K562 (cell line): ENCODE results near the gene NME7. TPM values are rescaled to one million over a fixed set of nuclear protein-coding genes. Genes with fewer than 3 reads are reported as not detected.

Experiments
- ARID1B ChIP-seq: fragments of 450-650 bp; IDR thresholded peaks from 2 replicates; pipeline ENCODE4 v1.6.1; 2016; ENCODE audit warnings: antibody characterized with exemption, mild to moderate bottlenecking, inconsistent platforms
- ATF3 ChIP-seq, 2 experiments: fragments of 450-650 bp in 1 of 2; sonication (generic) in 1 of 2; formaldehyde crosslinking in 1 of 2; IDR thresholded peaks in 1 of 2; conservative IDR thresholded peaks in 1 of 2; 2 replicates each; pipeline versions ENCODE4 v1.6.1 to v1.8.1; 2016 to 2023; ENCODE audit warnings: mild to moderate bottlenecking in 2 of 2, moderate library complexity in 2 of 2, inconsistent platforms in 1 of 2, missing genetic modification reagents in 1 of 2
- DACH1 ChIP-seq: fragments of 450-650 bp; IDR thresholded peaks from 2 replicates; pipeline ENCODE4 v1.6.1; 2018; ENCODE audit not compliant: partially characterized antibody
- EZH2 ChIP-seq: IDR thresholded peaks from 2 replicates; pipeline ENCODE4 v1.6.1; 2012; ENCODE audit warnings: low read depth, mild to moderate bottlenecking, inconsistent platforms, low read length, borderline replicate concordance
- GATAD2B ChIP-seq: fragments of 450-650 bp; IDR thresholded peaks from 2 replicates; pipeline ENCODE4 v1.6.1; 2017; ENCODE audit warnings: mild to moderate bottlenecking, borderline replicate concordance
- JUND ChIP-seq, 2 experiments: IDR thresholded peaks; 2 replicates in 1 of 2; 3 replicates in 1 of 2; pipeline ENCODE4 v1.6.1; 2011; ENCODE audit warnings: borderline replicate concordance in 2 of 2, low read depth in 2 of 2, low read length in 2 of 2, improper control_type of control experiment in 1 of 2, missing biosample characterization in 1 of 2, missing genetic modification characterization in 1 of 2, missing genetic modification reagents in 1 of 2
- MYBL2 ChIP-seq, 2 experiments: fragments of 450-650 bp in 1 of 2; sonication (generic) in 1 of 2; formaldehyde crosslinking in 1 of 2; IDR thresholded peaks; 2 replicates each; pipeline versions ENCODE4 v1.6.1 to v1.8.1; 2017 to 2022; ENCODE audit warnings: borderline replicate concordance in 1 of 2, inconsistent platforms in 1 of 2, low read depth in 1 of 2, mild to moderate bottlenecking in 1 of 2, missing genetic modification reagents in 1 of 2, moderate library complexity in 1 of 2
- MYC ChIP-seq, 2 experiments: fragments of 250-450 bp in 1 of 2; sonication (Bioruptor Pico) in 1 of 2; IDR thresholded peaks; 2 replicates each; pipeline versions ENCODE4 v1.5.1 to v1.6.1; 2012 to 2021; ENCODE audit warnings: low read depth in 2 of 2, borderline replicate concordance in 1 of 2, improper control_type of control experiment in 1 of 2, low read length in 1 of 2, mild to moderate bottlenecking in 1 of 2, moderate library complexity in 1 of 2
- PML ChIP-seq: IDR thresholded peaks from 2 replicates; pipeline ENCODE4 v1.6.1; 2012; ENCODE audit warnings: low read length, inconsistent platforms
- SMAD1 ChIP-seq: fragments of 150-350 bp; IDR thresholded peaks from 2 replicates; pipeline ENCODE4 v1.6.1; 2014; ENCODE audit warnings: low read length, low read depth; ENCODE audit not compliant: partially characterized antibody
- SMARCB1 ChIP-seq: IDR thresholded peaks from 2 replicates; pipeline ENCODE4 v1.6.1; 2011; ENCODE audit warnings: improper control_type of control experiment, low read depth; ENCODE audit not compliant: insufficient read length
- SNIP1 ChIP-seq: fragments of 450-650 bp; IDR thresholded peaks from 2 replicates; pipeline ENCODE4 v1.7.1; 2017; ENCODE audit warnings: low read depth, mild to moderate bottlenecking
- TFAP4 ChIP-seq: sonication (generic); formaldehyde crosslinking; IDR thresholded peaks from 2 replicates; pipeline ENCODE4 v1.8.0; 2022; ENCODE audit warnings: missing genetic modification reagents, mild to moderate bottlenecking, moderate library complexity, borderline replicate concordance
- TFE3 ChIP-seq: fragments of 450-650 bp; formaldehyde crosslinking; IDR thresholded peaks from 2 replicates; pipeline ENCODE4 v1.4.0; 2020; ENCODE audit warnings: mild to moderate bottlenecking, mixed read lengths
- ZNF592 ChIP-seq: fragments of 450-650 bp; IDR thresholded peaks from 2 replicates; pipeline ENCODE4 v1.6.1; 2017; ENCODE audit warnings: antibody characterized with exemption, mild to moderate bottlenecking
- ZNF644 ChIP-seq: fragments of 200-800 bp; sonication (Bioruptor generic); IDR thresholded peaks from 2 replicates; pipeline ENCODE4 v1.6.1; 2016; ENCODE audit warnings: low read depth, missing genetic modification characterization, missing compliant biosample characterization
- polyA plus RNA-seq, 8 experiments: library from polyadenylated mRNA; depleted of rRNA in 4 of 8; stranded (reverse) in 5 of 8; unstranded in 3 of 8; fragments of >200 nt; fragmentation: Nextera tagmentation in 2 of 8; fragmentation: Illumina TruSeq in 1 of 8; extraction: Ambion mirVana in 2 of 8; extraction: Trizol in 1 of 8; gene quantifications; 2 replicates each; pipeline versions ENCODE4 v1.2.1 to v1.2.3, GENCODE V29; 2011 to 2014; ENCODE audit warnings: inconsistent platforms in 1 of 8, missing spikeins in 1 of 8
- total RNA-seq, 7 experiments: library from RNA; depleted of rRNA in 6 of 7; stranded (reverse); fragments of >200 nt in 6 of 7; fragmentation: Illumina TruSeq in 2 of 7; extraction: Trizol in 2 of 7; gene quantifications; 2 replicates each; pipeline versions ENCODE4 v1.2.1 to v1.2.3, GENCODE V29; 2011 to 2021; ENCODE audit warnings: low replicate concordance in 1 of 7

Gene NME7
- total and polyA plus RNA-seq, 9 of the 15 experiments (the other 6 are each of a cell fraction or from before 2014, with no cell fraction given): 7.9 to 43.2 (median 23.9) TPM

GRCh38 chr1:169312084-169312954, 55.3 kb downstream of the NME7 start (continued):
- TF ChIP-seq ZNF592: peak; percentile 82
- TF ChIP-seq PML: peak; percentile 36; the same call in 1 of the 2 replicates
- TF ChIP-seq SMARCB1: no peak
- TF ChIP-seq TFAP4: peak; percentile 96
- TF ChIP-seq MYBL2 (IDR thresholded peaks at IDR 0.05; ENCODE audit: low read depth): no peak
- no peak for TF ChIP-seq MYBL2 (CRISPR knock-in tag; IDR thresholded peaks at IDR 0.05; ENCODE audit: borderline replicate concordance)
- no peak for TF ChIP-seq GATAD2B
- peak; percentile 96 for TF ChIP-seq JUND (IDR thresholded peaks at IDR 0.05; ENCODE audit: borderline replicate concordance, low read depth, low read length)
- peak; percentile 98 for TF ChIP-seq JUND (tag; IDR thresholded peaks at IDR 0.05; ENCODE audit: borderline replicate concordance, low read depth, low read length)
- TF ChIP-seq ARID1B: peak; percentile 94
- TF ChIP-seq TFE3: peak; percentile 99
- TF ChIP-seq SMAD1: no peak
- no peak for TF ChIP-seq EZH2
- no peak for TF ChIP-seq SNIP1
- TF ChIP-seq ZNF644 (tag): peak; percentile 89
- 0 out of 2 replicates have a peak, but pooled peaks have one; percentile 25 for TF ChIP-seq MYC (IDR thresholded peaks at IDR 0.05; ENCODE audit: low read depth, low read length)
- TF ChIP-seq MYC (CRISPR knock-in tag; IDR thresholded peaks at IDR 0.05; ENCODE audit: borderline replicate concordance, low read depth): peak; percentile 51; the same call in 1 of the 2 replicates
- peak; percentile 72 for TF ChIP-seq DACH1
- peak; percentile 94 for TF ChIP-seq ATF3 (IDR thresholded peaks at IDR 0.05)
- TF ChIP-seq ATF3 (CRISPR knock-in tag; conservative IDR thresholded peaks at IDR 0.05): peak; percentile 91
